K562 (cell line): ENCODE results near the gene COASY.

Experiments used
- CCAR2 ChIP-seq: fragments of 200-400 bp; formaldehyde crosslinking; IDR thresholded peaks from 2 replicates; pipeline ENCODE4 v1.6.1; 2017; ENCODE audit warnings: mild to moderate bottlenecking, low read depth, low read length
- HOXB6 ChIP-seq: fragments of 250-450 bp; sonication (Bioruptor Pico); IDR thresholded peaks from 2 replicates; pipeline ENCODE4 v1.5.1; 2022; ENCODE audit warnings: mild to moderate bottlenecking, borderline replicate concordance
- JUND ChIP-seq, 2 experiments: IDR thresholded peaks; 2 replicates in 1 of 2; 3 replicates in 1 of 2; pipeline ENCODE4 v1.6.1; 2011; ENCODE audit warnings: borderline replicate concordance in 2 of 2, low read depth in 2 of 2, low read length in 2 of 2, improper control_type of control experiment in 1 of 2, missing biosample characterization in 1 of 2, missing genetic modification characterization in 1 of 2, missing genetic modification reagents in 1 of 2
- SETDB1 ChIP-seq: IDR thresholded peaks from one replicate; pipeline ENCODE4 v1.6.1; 2012; ENCODE audit warnings: low read length, control low read depth, inconsistent platforms
- ZNF324 ChIP-seq: fragments of 250-450 bp; sonication (Bioruptor Pico); IDR thresholded peaks from 2 replicates; pipeline ENCODE4 v1.4.0; 2020; ENCODE audit warnings: mild to moderate bottlenecking
- TF ChIP-seq, protein P1 (sequence below), 2 experiments: fragments of 450-650 bp in 1 of 2; IDR thresholded peaks; 2 replicates each; pipeline ENCODE4 v1.6.1; 2011 to 2017; ENCODE audit warnings: low read depth in 2 of 2, antibody characterized with exemption in 1 of 2, borderline replicate concordance in 1 of 2, low read length in 1 of 2, mild to moderate bottlenecking in 1 of 2, mixed read lengths in 1 of 2; ENCODE audit not compliant: control insufficient read depth in 1 of 2

DNA sequence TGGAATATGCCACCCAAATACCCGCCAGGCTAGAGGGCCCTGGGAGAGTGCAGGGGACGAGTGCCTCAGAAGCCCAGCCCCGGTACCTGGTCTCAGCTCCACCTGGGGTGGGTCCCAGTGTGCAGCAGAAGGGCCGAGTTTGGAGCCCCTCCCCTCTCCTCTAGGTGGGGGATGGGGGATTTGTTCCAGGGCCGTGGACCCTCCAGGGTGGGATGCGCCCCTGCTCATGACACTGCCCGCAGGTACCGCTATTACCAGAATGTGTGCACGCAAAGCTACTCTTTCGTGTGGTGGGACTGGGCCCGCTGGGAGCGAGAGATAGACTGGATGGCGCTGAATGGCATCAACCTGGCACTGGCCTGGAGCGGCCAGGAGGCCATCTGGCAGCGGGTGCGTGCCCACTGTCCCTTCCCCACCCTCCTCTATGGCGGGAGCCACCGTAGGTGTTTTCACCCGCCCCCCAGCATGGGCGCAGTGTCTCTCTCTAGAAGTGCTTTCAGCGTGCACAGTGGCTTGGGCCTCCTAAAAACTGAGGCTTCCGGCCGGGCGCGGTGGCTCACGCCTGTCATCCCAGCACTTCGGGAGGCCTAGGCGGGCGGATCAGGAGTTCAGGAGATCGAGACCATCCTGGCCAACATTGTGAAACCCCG is 24.7 kb upstream of the COASY start:
- TF ChIP-seq, protein P1, sequence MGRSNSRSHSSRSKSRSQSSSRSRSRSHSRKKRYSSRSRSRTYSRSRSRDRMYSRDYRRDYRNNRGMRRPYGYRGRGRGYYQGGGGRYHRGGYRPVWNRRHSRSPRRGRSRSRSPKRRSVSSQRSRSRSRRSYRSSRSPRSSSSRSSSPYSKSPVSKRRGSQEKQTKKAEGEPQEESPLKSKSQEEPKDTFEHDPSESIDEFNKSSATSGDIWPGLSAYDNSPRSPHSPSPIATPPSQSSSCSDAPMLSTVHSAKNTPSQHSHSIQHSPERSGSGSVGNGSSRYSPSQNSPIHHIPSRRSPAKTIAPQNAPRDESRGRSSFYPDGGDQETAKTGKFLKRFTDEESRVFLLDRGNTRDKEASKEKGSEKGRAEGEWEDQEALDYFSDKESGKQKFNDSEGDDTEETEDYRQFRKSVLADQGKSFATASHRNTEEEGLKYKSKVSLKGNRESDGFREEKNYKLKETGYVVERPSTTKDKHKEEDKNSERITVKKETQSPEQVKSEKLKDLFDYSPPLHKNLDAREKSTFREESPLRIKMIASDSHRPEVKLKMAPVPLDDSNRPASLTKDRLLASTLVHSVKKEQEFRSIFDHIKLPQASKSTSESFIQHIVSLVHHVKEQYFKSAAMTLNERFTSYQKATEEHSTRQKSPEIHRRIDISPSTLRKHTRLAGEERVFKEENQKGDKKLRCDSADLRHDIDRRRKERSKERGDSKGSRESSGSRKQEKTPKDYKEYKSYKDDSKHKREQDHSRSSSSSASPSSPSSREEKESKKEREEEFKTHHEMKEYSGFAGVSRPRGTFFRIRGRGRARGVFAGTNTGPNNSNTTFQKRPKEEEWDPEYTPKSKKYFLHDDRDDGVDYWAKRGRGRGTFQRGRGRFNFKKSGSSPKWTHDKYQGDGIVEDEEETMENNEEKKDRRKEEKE (IDR thresholded peaks at IDR 0.05; ENCODE audit: borderline replicate concordance in 1 of 2, control insufficient read depth in 1 of 2, low read depth in 2 of 2, low read length in 1 of 2): no peak
- TF ChIP-seq HOXB6 (CRISPR knock-in tag) (no peak), JUND (IDR thresholded peaks at IDR 0.05; ENCODE audit: borderline replicate concordance, low read depth, low read length) (no peak), JUND (tag; IDR thresholded peaks at IDR 0.05; ENCODE audit: borderline replicate concordance, low read depth, low read length) (no peak), CCAR2 (no peak), SETDB1 (no peak), ZNF324 (CRISPR knock-in tag) (no peak)
